DOHH2 (cell line): Measurements from ENCODE around the gene SLC38A6.
"Not testable (repeated sequence)": the region's sequence is repeated elsewhere in the genome, so short reads cannot be mapped to it uniquely, and the experiment has no call there.

Experiments
- H3F3A ChIP-seq: fragments of 200-600 bp; sonication (generic), shearing (Covaris generic); 2 replicates; pipeline ENCODE4 v1.6.0; 2016; ENCODE audit warnings: antibody characterized with exemption, mild to moderate bottlenecking; ENCODE audit not compliant: control insufficient read depth, insufficient read depth
- H3K27ac ChIP-seq: fragments of 200-600 bp; sonication (generic); 2 replicates; pipeline ENCODE4 v1.5.1; 2014; ENCODE audit warnings: low read depth, mild to moderate bottlenecking, low read length, moderate library complexity
- H3K27me3 ChIP-seq: fragments of 200-600 bp; sonication (generic); 2 replicates; pipeline ENCODE4 v1.6.1; 2014; ENCODE audit warnings: mild to moderate bottlenecking, low read length, mixed read lengths; ENCODE audit not compliant: control insufficient read depth
- H3K36me3 ChIP-seq: fragments of 200-600 bp; sonication (generic); 2 replicates; pipeline ENCODE4 v1.6.1; 2014; ENCODE audit warnings: mild to moderate bottlenecking, low read length, moderate library complexity, mixed read lengths; ENCODE audit not compliant: control insufficient read depth
- H3K4me1 ChIP-seq: fragments of 200-600 bp; sonication (generic); 2 replicates; pipeline ENCODE4 v1.6.1; 2014; ENCODE audit warnings: mild to moderate bottlenecking, low read length, mixed read lengths; ENCODE audit not compliant: control insufficient read depth
- H3K4me2 ChIP-seq: fragments of 200-600 bp; sonication (generic); 2 replicates; pipeline ENCODE4 v1.6.0; 2014; ENCODE audit warnings: mild to moderate bottlenecking, low read length, moderate library complexity
- H3K4me3 ChIP-seq: fragments of 200-600 bp; sonication (generic); 2 replicates; pipeline ENCODE4 v1.5.1; 2014; ENCODE audit warnings: mild to moderate bottlenecking, low read length, mixed read lengths
- H3K79me2 ChIP-seq: fragments of 200-600 bp; sonication (generic); 2 replicates; pipeline ENCODE4 v1.6.1; 2014; ENCODE audit warnings: mild to moderate bottlenecking, low read length, mixed read lengths; ENCODE audit not compliant: control insufficient read depth
- H3K9me2 ChIP-seq: fragments of 200-600 bp; sonication (generic); replicated peaks from 2 replicates; pipeline ENCODE4 v1.6.1; 2014; ENCODE audit warnings: mild to moderate bottlenecking, low read length, mixed read lengths; ENCODE audit not compliant: control insufficient read depth
- H3K9me3 ChIP-seq: fragments of 200-600 bp; sonication (generic); 2 replicates; pipeline ENCODE4 v1.6.1; 2014; ENCODE audit warnings: antibody characterized with exemption, low read length, mixed read lengths; ENCODE audit not compliant: control insufficient read depth, insufficient read depth
- H4K20me1 ChIP-seq: fragments of 200-600 bp; sonication (generic); 2 replicates; pipeline ENCODE4 v1.6.0; 2014; ENCODE audit warnings: low read depth, mild to moderate bottlenecking, antibody characterized with exemption, low read length, moderate library complexity; ENCODE audit not compliant: control insufficient read depth, insufficient read depth
- CTCF ChIP-seq: fragments of 200-600 bp; sonication (generic); IDR thresholded peaks from one replicate; pipeline ENCODE4 v1.5.1; 2014; ENCODE audit warnings: antibody characterized with exemption, mild to moderate bottlenecking, low read depth, low read length; ENCODE audit not compliant: poor library complexity, severe bottlenecking
- EZH2phosphoT487 ChIP-seq: fragments of 200-600 bp; sonication (generic); IDR thresholded peaks from 2 replicates; pipeline ENCODE4 v1.6.1; 2017; ENCODE audit warnings: borderline replicate concordance, mild to moderate bottlenecking, antibody characterized with exemption, low read length, moderate library complexity, mixed read lengths

The SLC38A6 gene

GRCh38 chr14:61064856-61065255 is 83.8 kb downstream of the SLC38A6 start:
- H3K4me2 ChIP-seq = no peak overlapping the region
- H3K36me3 ChIP-seq = no peaks in the 10 kb centered on the region
- H3K4me1 ChIP-seq = peaks cover 8% of the 10 kb centered on the region
- no peaks in the 10 kb centered on the region for H3K9me3 ChIP-seq
- H3K79me2 ChIP-seq = no peaks in the 10 kb centered on the region
- H3K9me2 ChIP-seq = no peaks in the 10 kb centered on the region
- H3F3A ChIP-seq = no peaks in the 10 kb centered on the region
- no peak overlapping the region for H3K4me3 ChIP-seq
- no peak for TF ChIP-seq CTCF
- no peak overlapping the region for H3K27ac ChIP-seq
- no peaks in the 10 kb centered on the region for H4K20me1 ChIP-seq
- no peaks in the 10 kb centered on the region for H3K27me3 ChIP-seq

- Histone ChIP-seq H4K20me1 (no peaks in the 10 kb centered on the region), H3K79me2 (no peaks in the 10 kb centered on the region), H3K9me2 (no peaks in the 10 kb centered on the region), H3K27me3 (no peaks in the 10 kb centered on the region), H3K4me2 (no peak overlapping the region), H3K4me3 (no peak overlapping the region), H3K9me3 (no peaks in the 10 kb centered on the region), H3K36me3 (no peaks in the 10 kb centered on the region), H3F3A (no peaks in the 10 kb centered on the region), H3K27ac (no peak overlapping the region), H3K4me1 (peaks cover 8% of the 10 kb centered on the region)
- no peak for TF ChIP-seq EZH2phosphoT487
- no peak for TF ChIP-seq CTCF
These were observed 84.6 kb downstream of the SLC38A6 start for GRCh38 chr14:61065656-61066055.

- H3K4me1 ChIP-seq = peaks cover 35% of the 10 kb centered on the region
- not testable (repeated sequence) for H3K4me2 ChIP-seq, H3K79me2 ChIP-seq, H3K4me3 ChIP-seq, H4K20me1 ChIP-seq, H3K9me3 ChIP-seq, H3K36me3 ChIP-seq, H3K9me2 ChIP-seq, H3K27me3 ChIP-seq, H3K27ac ChIP-seq, H3F3A ChIP-seq
These were observed 91.4 kb downstream of the SLC38A6 start for GRCh38 chr14:61072442-61072841.

- TF ChIP-seq EZH2phosphoT487 = no peak
- TF ChIP-seq CTCF = no peak
- no peak overlapping the region for H3K4me2 ChIP-seq
- 0 out of 2 replicates have a peak, but pooled peaks cover 4% of the 10 kb centered on the region for H3F3A ChIP-seq
- H3K79me2 ChIP-seq = no peaks in the 10 kb centered on the region
- no peaks in the 10 kb centered on the region for H4K20me1 ChIP-seq
- H3K36me3 ChIP-seq = no peaks in the 10 kb centered on the region
- no peak overlapping the region for H3K4me3 ChIP-seq
- 0 out of 2 replicates have a peak overlapping the region, but pooled peaks have one; percentile 18 for H3K27ac ChIP-seq
- no peaks in the 10 kb centered on the region for H3K9me2 ChIP-seq
- H3K4me1 ChIP-seq = peaks cover 50% of the 10 kb centered on the region
- no peaks in the 10 kb centered on the region for H3K9me3 ChIP-seq
- H3K27me3 ChIP-seq = no peaks in the 10 kb centered on the region
These were observed 93.8 kb downstream of the SLC38A6 start for GRCh38 chr14:61074852-61075251.
